Measurements from ENCODE around the gene CCDC13.

CCDC13 gene

DNA sequence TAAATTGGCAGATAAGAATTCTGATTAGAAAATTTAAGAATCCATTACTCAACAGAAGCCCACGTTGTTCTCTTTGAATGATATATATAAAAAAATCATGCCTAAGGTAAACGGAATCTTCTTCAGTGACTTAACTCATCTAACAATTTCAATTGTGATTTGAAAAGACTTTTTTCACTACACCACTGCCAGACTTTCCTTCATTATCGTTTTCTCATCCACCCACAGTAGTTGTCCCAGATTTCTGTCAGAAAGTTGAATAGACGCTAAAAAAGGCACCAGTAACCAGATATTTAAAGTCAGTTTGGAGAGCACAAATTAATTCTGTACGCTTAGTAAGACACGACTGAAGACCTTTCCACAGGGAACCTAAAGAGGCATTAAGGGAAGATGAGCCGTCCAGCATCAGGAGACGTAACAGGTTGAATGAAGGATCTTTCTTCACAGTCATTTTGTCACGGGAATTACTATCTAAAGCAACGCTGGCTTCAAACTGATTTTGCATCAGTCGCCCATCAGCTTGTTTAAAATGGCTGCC is 29.9 kb upstream of the CCDC13 start:
- DNase-seq (ENCODE audit: extremely low read depth, low read depth), result no peak
- TF ChIP-seq, protein P1, sequence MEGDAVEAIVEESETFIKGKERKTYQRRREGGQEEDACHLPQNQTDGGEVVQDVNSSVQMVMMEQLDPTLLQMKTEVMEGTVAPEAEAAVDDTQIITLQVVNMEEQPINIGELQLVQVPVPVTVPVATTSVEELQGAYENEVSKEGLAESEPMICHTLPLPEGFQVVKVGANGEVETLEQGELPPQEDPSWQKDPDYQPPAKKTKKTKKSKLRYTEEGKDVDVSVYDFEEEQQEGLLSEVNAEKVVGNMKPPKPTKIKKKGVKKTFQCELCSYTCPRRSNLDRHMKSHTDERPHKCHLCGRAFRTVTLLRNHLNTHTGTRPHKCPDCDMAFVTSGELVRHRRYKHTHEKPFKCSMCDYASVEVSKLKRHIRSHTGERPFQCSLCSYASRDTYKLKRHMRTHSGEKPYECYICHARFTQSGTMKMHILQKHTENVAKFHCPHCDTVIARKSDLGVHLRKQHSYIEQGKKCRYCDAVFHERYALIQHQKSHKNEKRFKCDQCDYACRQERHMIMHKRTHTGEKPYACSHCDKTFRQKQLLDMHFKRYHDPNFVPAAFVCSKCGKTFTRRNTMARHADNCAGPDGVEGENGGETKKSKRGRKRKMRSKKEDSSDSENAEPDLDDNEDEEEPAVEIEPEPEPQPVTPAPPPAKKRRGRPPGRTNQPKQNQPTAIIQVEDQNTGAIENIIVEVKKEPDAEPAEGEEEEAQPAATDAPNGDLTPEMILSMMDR (IDR thresholded peaks at IDR 0.05; ENCODE audit: low read depth, low read length), result no peak

DNA sequence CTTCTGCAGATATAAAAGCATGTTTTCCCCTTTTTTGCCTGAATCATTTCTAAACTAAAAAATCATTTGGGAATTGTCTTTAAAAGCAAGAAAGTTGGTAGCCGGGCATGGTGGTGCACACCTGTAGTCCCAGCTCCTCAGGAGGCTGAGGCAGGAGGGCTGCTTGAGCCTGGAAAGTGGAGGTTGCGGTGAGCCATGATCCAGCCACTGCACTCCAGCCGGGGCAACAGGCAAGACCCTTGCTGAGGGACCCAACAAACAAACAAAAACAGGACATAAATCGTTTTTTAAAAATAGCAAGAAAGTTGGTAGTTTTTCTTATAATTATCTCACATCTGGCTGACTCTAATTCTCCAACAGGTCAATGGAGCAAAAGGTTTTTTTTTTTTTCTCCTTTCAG is 28.7 kb upstream of the CCDC13 start:
- TF ChIP-seq, protein P1 (IDR thresholded peaks at IDR 0.05; ENCODE audit: low read depth, low read length), result no peak
- no peak for DNase-seq (ENCODE audit: extremely low read depth, low read depth)

DNA sequence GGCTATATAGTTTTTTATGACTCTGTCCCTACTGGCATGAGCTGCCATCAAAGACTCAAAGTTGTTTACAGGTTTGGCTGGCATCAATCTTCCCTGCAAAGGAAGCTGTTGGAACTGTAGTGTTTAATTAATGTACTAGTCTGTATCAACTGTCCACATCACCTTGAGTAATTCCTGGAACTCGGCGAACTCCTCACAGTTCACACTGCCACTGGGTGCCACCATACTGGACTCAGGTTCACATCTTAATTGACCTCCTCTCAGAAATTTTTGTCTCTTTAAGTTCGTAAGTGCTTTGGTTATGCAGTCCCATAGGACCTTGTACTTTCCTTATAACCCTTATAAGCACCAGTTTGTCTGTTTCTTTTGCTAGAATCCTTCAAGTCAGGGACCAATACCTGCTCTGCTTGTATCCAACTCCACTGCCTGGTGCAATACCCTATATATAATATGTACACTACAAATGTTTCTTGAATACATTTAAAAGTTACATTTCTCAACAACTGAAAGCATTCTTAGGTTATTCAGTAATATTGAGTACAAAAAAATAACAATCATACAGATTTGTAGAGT is 28.1 kb upstream of the CCDC13 start:
- TF ChIP-seq, protein P1 (IDR thresholded peaks at IDR 0.05; ENCODE audit: low read depth, low read length), result no peak
- no peak for DNase-seq (ENCODE audit: extremely low read depth, low read depth)

DNA sequence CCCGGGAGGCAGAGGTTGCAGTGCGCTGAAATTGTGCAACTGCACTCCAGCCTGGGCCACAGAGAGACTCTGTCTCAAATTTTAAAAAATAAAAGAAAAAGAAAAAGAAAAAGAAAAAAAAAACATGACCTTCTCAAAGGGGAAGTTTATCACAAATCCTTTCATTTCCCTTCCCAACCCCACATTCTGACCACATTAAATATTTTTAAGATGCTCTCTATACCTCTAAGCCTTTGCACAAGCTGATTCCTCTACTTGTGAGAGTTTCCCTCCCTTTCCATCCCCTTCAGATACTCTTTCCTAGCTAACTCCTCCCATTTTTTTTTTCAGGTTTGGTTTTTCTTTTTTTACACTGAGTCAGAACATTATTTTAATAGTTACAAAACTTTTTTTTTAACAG is 27.2 kb upstream of the CCDC13 start:
- TF ChIP-seq, protein P1 (IDR thresholded peaks at IDR 0.05; ENCODE audit: low read depth, low read length), result no peak
- no peak for DNase-seq (ENCODE audit: extremely low read depth, low read depth)

DNA sequence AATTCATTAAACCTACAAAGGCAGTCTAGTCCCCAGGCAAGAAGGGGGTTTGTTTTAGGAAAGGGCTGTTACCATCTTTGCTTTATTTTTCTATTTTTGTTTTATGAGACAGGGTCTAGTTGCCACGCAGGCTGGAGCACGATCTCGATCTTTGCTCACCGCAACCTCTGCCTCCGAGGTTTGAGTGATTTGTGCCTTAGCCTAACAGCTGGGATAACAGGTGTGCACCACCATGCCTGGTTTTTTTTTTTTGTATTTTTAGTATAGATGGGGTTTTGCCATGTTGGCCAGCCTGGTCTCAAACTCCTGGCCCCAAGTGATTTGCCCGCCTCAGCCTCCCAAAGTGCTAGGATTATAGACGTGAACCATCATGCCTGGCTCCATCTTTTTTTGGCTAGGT is 26.3 kb upstream of the CCDC13 start:
- TF ChIP-seq, protein P1 (IDR thresholded peaks at IDR 0.05; ENCODE audit: low read depth, low read length), result no peak
- no peak for DNase-seq (ENCODE audit: extremely low read depth, low read depth)

DNA sequence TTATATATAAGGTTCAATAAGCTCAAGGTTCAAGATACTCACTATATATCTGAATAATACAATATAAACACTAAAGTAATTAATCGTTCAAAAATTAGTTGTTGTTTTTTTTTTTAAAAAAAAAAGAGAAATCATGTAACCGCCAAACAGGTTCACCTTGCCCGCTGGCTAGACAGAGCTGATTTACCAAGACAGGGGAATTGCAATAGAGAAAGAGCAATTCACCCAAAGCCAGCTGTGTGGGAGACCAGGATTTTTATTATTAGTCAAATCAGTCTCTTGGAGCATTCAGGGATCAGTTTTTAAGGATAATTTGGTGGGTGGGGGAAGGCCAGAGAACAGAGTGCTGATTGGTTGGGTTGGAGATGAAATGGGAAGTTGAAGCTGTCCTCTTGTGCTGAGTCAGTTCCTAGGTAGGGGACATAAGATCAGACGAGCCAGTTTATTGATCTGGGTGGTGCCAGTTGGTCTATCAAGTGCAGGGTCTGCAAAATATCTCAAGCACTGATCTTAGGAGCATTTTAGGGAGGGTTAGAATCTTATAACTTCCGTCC is 23.4 kb upstream of the CCDC13 start:
- TF ChIP-seq, protein P1 (IDR thresholded peaks at IDR 0.05; ENCODE audit: low read depth, low read length), result no peak
- no peak for DNase-seq (ENCODE audit: extremely low read depth, low read depth)

DNA sequence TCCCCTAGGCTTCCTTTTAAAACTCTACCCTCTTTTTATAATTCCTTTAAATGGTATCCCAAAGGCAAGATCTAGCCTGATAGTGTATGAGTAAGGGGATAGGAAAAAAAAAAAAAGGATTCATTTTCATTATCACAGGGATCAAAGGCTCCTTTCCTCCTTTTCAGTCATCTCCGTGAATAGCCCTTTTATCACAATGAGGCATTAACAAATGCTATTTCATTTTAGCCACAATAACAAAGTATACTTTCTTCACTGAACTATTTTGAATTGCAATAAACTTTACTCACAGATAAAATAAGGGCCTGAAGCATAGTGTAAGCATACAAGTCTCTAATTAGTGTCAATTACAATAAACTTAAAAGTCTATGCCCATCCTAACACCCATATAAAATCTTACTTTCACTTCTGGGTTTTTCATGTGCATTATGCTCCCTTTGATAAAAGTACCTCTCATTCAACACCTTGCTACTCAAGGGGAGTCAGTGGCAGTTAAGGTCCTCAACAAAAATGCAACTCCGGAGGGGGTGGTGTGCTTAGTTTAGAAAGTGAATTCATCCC is 22.6 kb upstream of the CCDC13 start:
- DNase-seq (ENCODE audit: extremely low read depth, low read depth), result no peak
- TF ChIP-seq, protein P1 (IDR thresholded peaks at IDR 0.05; ENCODE audit: low read depth, low read length), result no peak
